Lower lobe of right lung (tissue), 2 donors: ENCODE measurements around the gene STRBP. TPM values are rescaled to one million over a fixed set of nuclear protein-coding genes. Genes with fewer than 3 reads are reported as not detected.

ENCODE experiments used
- ATAC-seq, 2 donors: fragments of 200-7000 bp; cut with Tn5 transposase; one replicate each; pipeline ENCODE4 v1.9.1; 2020 to 2022; ENCODE audit warnings: mild to moderate bottlenecking in 2 of 2, moderate library complexity in 2 of 2
- DNase-seq: peaks from one replicate; pipeline ENCODE4 v3.0.0-alpha.2; 2020
- H3K27ac ChIP-seq: fragments of 200-600 bp; one replicate; pipeline ENCODE4 v1.8.0; 2022
- H3K27me3 ChIP-seq: fragments of 200-600 bp; one replicate; pipeline ENCODE4 v1.8.0; 2022; ENCODE audit warnings: low read depth
- H3K36me3 ChIP-seq: fragments of 200-600 bp; one replicate; pipeline ENCODE4 v1.8.0; 2022; ENCODE audit warnings: mild to moderate bottlenecking
- H3K4me1 ChIP-seq: fragments of 200-600 bp; one replicate; pipeline ENCODE4 v1.8.0; 2022
- H3K4me3 ChIP-seq: fragments of 200-600 bp; one replicate; pipeline ENCODE4 v1.8.0; 2022; ENCODE audit warnings: mild to moderate bottlenecking
- H3K9me3 ChIP-seq: fragments of 200-600 bp; one replicate; pipeline ENCODE4 v1.8.0; 2022
- intact Hi-C: fragments of 100-400 bp; cut with DNase I; formaldehyde crosslinking; loops from one replicate; pipeline ENCODE4 v1.11.0; 2022
- total RNA-seq: library from RNA; stranded (reverse); fragmentation: NEBNext Ultra II Directional; extraction: Animal tissue kit (Norgen Biotek cat#: 25700); gene quantifications from one replicate; pipeline ENCODE4 v1.2.1, GENCODE V29; 2021
- TF ChIP-seq, protein P1 (sequence below): fragments of 200-600 bp; IDR thresholded peaks from one replicate; pipeline ENCODE4 v1.8.0; 2022; ENCODE audit warnings: antibody characterized with exemption, mild to moderate bottlenecking
- donor health status: DM: no; HTN: yes; CAD: no; lungs with severe emphysema.

STRBP gene
- total RNA-seq, 1 donor from 2014 or later = 23.7 TPM

DNA sequence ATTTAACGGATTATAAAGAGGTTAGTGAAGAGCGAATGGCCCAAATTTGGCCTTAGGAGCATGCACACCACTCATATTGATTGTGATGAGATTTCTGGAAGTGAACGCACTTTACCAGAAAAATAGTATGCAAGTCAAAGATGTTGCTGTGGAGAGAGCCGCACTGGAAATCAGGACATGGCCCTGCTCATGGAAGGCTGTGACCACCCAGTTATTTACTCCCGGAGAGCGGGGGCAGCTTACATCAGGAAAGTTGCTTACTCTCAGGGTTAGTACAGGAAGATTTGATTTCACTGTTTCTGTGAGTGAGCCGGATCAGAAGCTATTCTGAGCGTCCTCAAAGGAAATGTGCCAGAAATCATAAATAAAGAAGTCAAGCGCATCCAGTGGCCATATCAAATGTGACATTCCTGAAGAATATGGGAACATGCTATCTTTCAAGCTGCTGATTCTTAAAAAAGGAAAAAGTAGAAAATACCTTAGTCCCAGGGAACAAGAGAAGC is 42.9 kb upstream of the STRBP start:
- H3K27ac ChIP-seq = no peak overlapping the region
- intact Hi-C loops = no loop called here
- no peaks in the 10 kb centered on the region for H3K4me1 ChIP-seq
- no peak for ATAC-seq
- H3K36me3 ChIP-seq = no peaks in the 10 kb centered on the region
- no peaks in the 10 kb centered on the region for H3K27me3 ChIP-seq
- H3K9me3 ChIP-seq = no peaks in the 10 kb centered on the region
- no peak overlapping the region for H3K4me3 ChIP-seq
- DNase-seq = no peak
- TF ChIP-seq, protein P1, sequence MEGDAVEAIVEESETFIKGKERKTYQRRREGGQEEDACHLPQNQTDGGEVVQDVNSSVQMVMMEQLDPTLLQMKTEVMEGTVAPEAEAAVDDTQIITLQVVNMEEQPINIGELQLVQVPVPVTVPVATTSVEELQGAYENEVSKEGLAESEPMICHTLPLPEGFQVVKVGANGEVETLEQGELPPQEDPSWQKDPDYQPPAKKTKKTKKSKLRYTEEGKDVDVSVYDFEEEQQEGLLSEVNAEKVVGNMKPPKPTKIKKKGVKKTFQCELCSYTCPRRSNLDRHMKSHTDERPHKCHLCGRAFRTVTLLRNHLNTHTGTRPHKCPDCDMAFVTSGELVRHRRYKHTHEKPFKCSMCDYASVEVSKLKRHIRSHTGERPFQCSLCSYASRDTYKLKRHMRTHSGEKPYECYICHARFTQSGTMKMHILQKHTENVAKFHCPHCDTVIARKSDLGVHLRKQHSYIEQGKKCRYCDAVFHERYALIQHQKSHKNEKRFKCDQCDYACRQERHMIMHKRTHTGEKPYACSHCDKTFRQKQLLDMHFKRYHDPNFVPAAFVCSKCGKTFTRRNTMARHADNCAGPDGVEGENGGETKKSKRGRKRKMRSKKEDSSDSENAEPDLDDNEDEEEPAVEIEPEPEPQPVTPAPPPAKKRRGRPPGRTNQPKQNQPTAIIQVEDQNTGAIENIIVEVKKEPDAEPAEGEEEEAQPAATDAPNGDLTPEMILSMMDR = no peak

DNA sequence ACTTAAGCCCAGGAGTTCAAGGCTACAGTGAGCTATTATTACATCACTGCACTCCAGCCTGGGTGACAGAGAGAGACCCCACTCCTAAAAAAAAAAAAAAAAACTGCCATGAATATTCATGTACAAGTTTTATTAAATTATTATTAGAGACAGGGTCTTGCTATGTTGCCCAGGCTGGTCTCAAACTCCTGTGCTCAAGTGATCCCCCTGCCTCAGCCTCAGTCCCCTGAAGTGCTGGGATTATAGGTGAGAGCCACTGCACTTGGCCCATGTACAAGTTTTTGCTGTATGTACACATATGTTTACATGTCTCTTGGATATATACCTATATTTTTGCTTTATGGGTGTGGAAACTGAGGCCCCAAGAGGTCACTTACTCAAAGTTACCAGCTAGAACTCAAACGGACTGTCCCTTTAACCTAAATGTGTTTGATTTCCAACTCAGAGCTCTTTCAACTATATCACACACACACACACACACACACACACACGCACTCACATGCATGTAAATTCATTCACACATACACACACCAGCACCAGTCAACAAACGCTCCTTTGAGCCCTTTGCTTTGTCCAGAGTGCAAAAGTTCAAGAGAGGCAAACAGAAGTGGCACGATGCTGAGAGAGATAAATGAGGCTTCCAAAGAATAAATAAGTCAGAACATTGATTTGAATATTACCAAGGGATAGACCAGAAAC is 42.3 kb upstream of the STRBP start:
- Histone ChIP-seq H3K27ac (no peak overlapping the region), H3K4me1 (no peaks in the 10 kb centered on the region), H3K36me3 (no peaks in the 10 kb centered on the region), H3K4me3 (no peak overlapping the region), H3K27me3 (no peaks in the 10 kb centered on the region), H3K9me3 (no peaks in the 10 kb centered on the region)
- DNase-seq (no peak), ATAC-seq (no peak)
- TF ChIP-seq, protein P1 = no peak
- intact Hi-C loops = no loop called here

DNA sequence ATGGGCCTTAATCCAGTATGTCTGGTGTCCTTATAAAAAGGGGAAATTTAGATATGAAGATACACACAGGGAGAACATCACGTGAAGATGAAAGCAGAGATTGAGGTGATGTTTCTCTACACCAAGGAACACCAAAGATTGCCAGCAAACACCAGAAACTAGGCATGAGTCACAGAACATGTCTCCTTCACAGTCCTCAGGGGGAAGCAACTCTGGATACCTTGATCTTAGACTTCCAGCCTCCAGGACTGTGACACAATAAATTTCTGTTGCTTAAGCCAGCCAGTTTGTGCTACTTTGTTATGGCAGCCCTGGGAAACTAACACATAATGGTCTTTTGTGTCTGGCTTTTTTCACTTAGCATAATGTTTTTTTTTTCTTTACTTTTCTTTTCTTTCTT is 41.2 kb upstream of the STRBP start:
- intact Hi-C loops = no loop called here
- Histone ChIP-seq H3K4me3 (no peak overlapping the region), H3K36me3 (no peaks in the 10 kb centered on the region), H3K27ac (no peak overlapping the region), H3K27me3 (no peaks in the 10 kb centered on the region), H3K4me1 (no peaks in the 10 kb centered on the region), H3K9me3 (no peaks in the 10 kb centered on the region)
- TF ChIP-seq, protein P1 = no peak
- DNase-seq (no peak), ATAC-seq (no peak)

DNA sequence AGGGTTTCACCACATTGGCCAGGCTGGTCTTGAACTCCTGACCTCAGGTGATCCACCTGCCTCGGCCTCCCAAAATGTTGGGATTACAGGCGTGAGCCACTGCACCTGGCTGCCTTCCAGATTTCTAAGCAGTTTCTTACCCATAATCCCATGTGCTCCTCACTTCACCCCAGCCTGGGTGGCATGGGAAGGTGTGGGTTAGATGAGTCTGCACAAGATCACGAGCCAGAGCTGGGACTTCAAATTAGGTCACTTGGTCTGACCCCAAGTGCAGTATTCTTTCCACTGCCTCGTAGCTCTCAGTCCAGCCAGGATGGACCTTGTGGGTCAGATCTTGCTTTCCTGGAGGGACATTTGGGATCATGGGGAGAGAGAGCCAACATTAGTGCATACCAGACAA is 37.5 kb upstream of the STRBP start:
- TF ChIP-seq, protein P1 = no peak
- Histone ChIP-seq H3K27ac (no peak overlapping the region), H3K4me1 (no peaks in the 10 kb centered on the region), H3K36me3 (no peaks in the 10 kb centered on the region), H3K27me3 (no peaks in the 10 kb centered on the region), H3K4me3 (no peak overlapping the region), H3K9me3 (no peaks in the 10 kb centered on the region)
- DNase-seq (no peak), ATAC-seq (no peak)
- intact Hi-C loops = no loop called here

DNA sequence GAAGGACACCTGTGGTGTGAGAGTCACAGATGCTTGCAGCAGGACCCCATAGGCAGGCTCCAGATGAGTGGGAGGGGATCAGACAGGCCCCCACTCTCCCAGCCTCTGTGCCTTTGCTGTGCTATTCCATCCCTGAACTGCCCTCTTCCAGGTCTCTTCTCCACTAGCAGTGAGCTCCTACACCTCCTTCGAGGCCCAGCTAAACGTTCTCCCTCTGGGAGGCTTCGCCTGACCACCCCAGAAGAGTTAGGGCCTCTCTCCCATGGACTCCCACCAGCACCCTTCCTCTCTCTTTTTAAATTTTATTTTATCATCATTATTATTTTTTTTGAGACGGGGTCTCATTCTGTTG is 35.9 kb upstream of the STRBP start:
- H3K9me3 ChIP-seq = no peaks in the 10 kb centered on the region
- TF ChIP-seq, protein P1 = no peak
- no peak overlapping the region for H3K4me3 ChIP-seq
- intact Hi-C loops = no loop called here
- DNase-seq = no peak
- no peaks in the 10 kb centered on the region for H3K4me1 ChIP-seq
- no peak overlapping the region for H3K27ac ChIP-seq
- no peaks in the 10 kb centered on the region for H3K27me3 ChIP-seq
- no peak for ATAC-seq
- H3K36me3 ChIP-seq = no peaks in the 10 kb centered on the region
